SK-N-SH (cell line): ENCODE data around the gene SEMA3F. TPM values are rescaled to one million over a fixed set of nuclear protein-coding genes. Genes with fewer than 3 reads are reported as not detected.
A peak's percentile ranks its signal among the peaks of the same experiment; 100 is the strongest.

Experiments
- CTCF ChIA-PET: fragments of 300-600, 350-600 bp; formaldehyde crosslinking; extraction: SDS; loops from one replicate; lab custom pipeline; 2021; lab: Yijun Ruan, JAX
- POLR2A ChIA-PET: fragments of 350-600 bp; sonication (Branson Sonifier 250); formaldehyde crosslinking; extraction: SDS; loops from one replicate; lab custom pipeline; 2020; ENCODE audit warnings: antibody characterized with exemption, inconsistent platforms; lab: Yijun Ruan, JAX
- DNase-seq: peaks from one replicate; pipeline ENCODE4 v3.0.0; 2012
- H2AFZ ChIP-seq: fragments of 200-600 bp; sonication (generic); 2 replicates; pipeline ENCODE4 v1.8.1; 2016; ENCODE audit warnings: antibody characterized with exemption, mild to moderate bottlenecking, low read depth
- H3F3A ChIP-seq: fragments of 200-600 bp; sonication (generic); replicated peaks from 2 replicates; pipeline ENCODE3; 2016; ENCODE audit warnings: antibody characterized with exemption, mild to moderate bottlenecking; ENCODE audit not compliant: insufficient read depth
- H3K27ac ChIP-seq, 2 experiments: fragments of 200-500 bp in 1 of 2; fragments of 200-600 bp in 1 of 2; sonication (Bioruptor generic) in 1 of 2; sonication (generic), shearing (Covaris generic) in 1 of 2; 2 replicates each; pipeline versions ENCODE4 v1.5.1 to v1.6.1; 2014 to 2016; ENCODE audit warnings: low read depth in 2 of 2, inconsistent platforms in 1 of 2, low read length in 1 of 2, mild to moderate bottlenecking in 1 of 2, mixed read lengths in 1 of 2
- H3K27me3 ChIP-seq: fragments of 200-600 bp; sonication (generic), shearing (Covaris generic); 2 replicates; pipeline ENCODE4 v1.6.1; 2016; ENCODE audit warnings: mixed run types; ENCODE audit not compliant: insufficient read depth
- H3K36me3 ChIP-seq, 2 experiments: fragments of 200-500 bp in 1 of 2; fragments of 200-600 bp in 1 of 2; sonication (Bioruptor generic) in 1 of 2; sonication (generic) in 1 of 2; replicated peaks in 1 of 2; 2 replicates each; pipeline versions ENCODE3 to v1.5.1; 2014 to 2016; ENCODE audit warnings: low read length in 1 of 2, mild to moderate bottlenecking in 1 of 2; ENCODE audit not compliant: insufficient read depth in 2 of 2, control insufficient read depth in 1 of 2
- H3K4me1 ChIP-seq, 2 experiments: fragments of 200-500 bp in 1 of 2; fragments of 200-600 bp in 1 of 2; sonication (Bioruptor generic) in 1 of 2; sonication (generic), shearing (Covaris generic) in 1 of 2; 2 replicates each; pipeline versions ENCODE4 v1.5.1 to v1.6.1; 2014 to 2016; ENCODE audit warnings: low read depth in 1 of 2, low read length in 1 of 2, mixed run types in 1 of 2; ENCODE audit not compliant: insufficient read depth in 2 of 2, control insufficient read depth in 1 of 2
- H3K4me2 ChIP-seq: fragments of 200-600 bp; sonication (generic), shearing (Covaris generic); 2 replicates; pipeline ENCODE4 v1.6.1; 2017; ENCODE audit warnings: mixed run types
- H3K4me3 ChIP-seq, 2 experiments: fragments of 200-500 bp in 1 of 2; fragments of 200-600 bp in 1 of 2; sonication (Bioruptor generic) in 1 of 2; sonication (generic), shearing (Covaris generic) in 1 of 2; 2 replicates each; pipeline versions ENCODE4 v1.5.1 to v1.8.1; 2014 to 2016; ENCODE audit warnings: low read depth in 2 of 2, inconsistent platforms in 1 of 2, low read length in 1 of 2, mild to moderate bottlenecking in 1 of 2, mixed read lengths in 1 of 2, moderate library complexity in 1 of 2
- H3K79me2 ChIP-seq: fragments of 200-600 bp; sonication (generic); 2 replicates; pipeline ENCODE4 v1.8.1; 2017; ENCODE audit warnings: mild to moderate bottlenecking; ENCODE audit not compliant: insufficient read depth
- H3K9ac ChIP-seq: fragments of 200-600 bp; sonication (generic); 2 replicates; pipeline ENCODE4 v1.6.1; 2017; ENCODE audit warnings: mixed run types
- H3K9me2 ChIP-seq: fragments of 200-600 bp; sonication (generic); 2 replicates; pipeline ENCODE4 v1.6.1; 2017; ENCODE audit warnings: mixed run types
- H3K9me3 ChIP-seq: fragments of 200-600 bp; sonication (generic); 2 replicates; pipeline ENCODE4 v1.6.1; 2017; ENCODE audit warnings: mixed run types, mild to moderate bottlenecking, moderate library complexity
- H4K20me1 ChIP-seq: fragments of 200-600 bp; sonication (generic); 2 replicates; pipeline ENCODE4 v1.6.1; 2017; ENCODE audit warnings: mild to moderate bottlenecking, mixed run types; ENCODE audit not compliant: insufficient read depth
- CHD2 ChIP-seq: fragments of 150-350 bp; IDR thresholded peaks from 2 replicates; pipeline ENCODE4 v1.6.1; 2018; ENCODE audit warnings: low read length; ENCODE audit not compliant: partially characterized antibody
- ELF1 ChIP-seq: IDR thresholded peaks from 2 replicates; pipeline ENCODE4 v1.4.0; 2012
- EZH2phosphoT487 ChIP-seq: fragments of 200-600 bp; sonication (generic); IDR thresholded peaks from 2 replicates; pipeline ENCODE4 v1.6.1; 2017; ENCODE audit warnings: low read depth, mixed run types, mild to moderate bottlenecking, antibody characterized with exemption, moderate library complexity, borderline replicate concordance
- FOSL2 ChIP-seq: IDR thresholded peaks from 2 replicates; pipeline ENCODE4 v1.4.0; 2012; ENCODE audit warnings: low read depth, mild to moderate bottlenecking, moderate library complexity, borderline replicate concordance
- GABPA ChIP-seq: IDR thresholded peaks from 2 replicates; pipeline ENCODE4 v1.4.0; 2012; ENCODE audit warnings: low read depth, mild to moderate bottlenecking
- GATA2 ChIP-seq: sonication (generic); formaldehyde crosslinking; IDR thresholded peaks from 2 replicates; pipeline ENCODE4 v1.5.0; 2020; ENCODE audit warnings: mild to moderate bottlenecking, missing genetic modification reagents
- IRF3 ChIP-seq: fragments of 150-350 bp; IDR thresholded peaks from 2 replicates; pipeline ENCODE4 v1.6.1; 2016; ENCODE audit warnings: mild to moderate bottlenecking, low read depth, low read length
- JUND ChIP-seq: IDR thresholded peaks from 2 replicates; pipeline ENCODE4 v1.4.0; 2012
- MAX ChIP-seq: IDR thresholded peaks from 2 replicates; pipeline ENCODE4 v1.4.0; 2012; ENCODE audit warnings: low read depth
- NFIC ChIP-seq: IDR thresholded peaks from 2 replicates; pipeline ENCODE4 v1.4.0; 2012; ENCODE audit warnings: borderline replicate concordance
- PBX3 ChIP-seq: IDR thresholded peaks from 2 replicates; pipeline ENCODE4; 2012
- POLR2AphosphoS5 ChIP-seq: IDR thresholded peaks from 2 replicates; pipeline ENCODE4 v1.6.1; 2012; ENCODE audit warnings: low read depth, low read length
- RCOR1 ChIP-seq: fragments of 150-350 bp; IDR thresholded peaks from 2 replicates; pipeline ENCODE4 v1.6.1; 2017; ENCODE audit warnings: antibody characterized with exemption, low read length
- REST ChIP-seq: IDR thresholded peaks from 2 replicates; pipeline ENCODE4 v1.6.1; 2012; ENCODE audit warnings: mild to moderate bottlenecking, low read depth, low read length, moderate library complexity
- RFX5 ChIP-seq: IDR thresholded peaks from 2 replicates; pipeline ENCODE4 v1.6.1; 2012; ENCODE audit warnings: mild to moderate bottlenecking, improper control_type of control experiment, low read length
- RXRA ChIP-seq: IDR thresholded peaks from 2 replicates; pipeline ENCODE4 v1.4.0; 2012; ENCODE audit warnings: low read depth, mild to moderate bottlenecking, borderline replicate concordance
- TAF1 ChIP-seq: IDR thresholded peaks from 2 replicates; pipeline ENCODE4 v1.6.1; 2012; ENCODE audit warnings: low read depth, mild to moderate bottlenecking, low read length, moderate library complexity, borderline replicate concordance
- USF1 ChIP-seq: IDR thresholded peaks from 2 replicates; pipeline ENCODE4 v1.4.0; 2012; ENCODE audit warnings: low read depth, borderline replicate concordance
- WGBS: methylation state at CpG from one replicate; pipeline ENCODE4 v1.1.6; 2017; ENCODE audit warnings: low lambda C conversion rate; 5-methylcytosine and 5-hydroxymethylcytosine counted together
- polyA plus RNA-seq, 3 experiments: library from polyadenylated mRNA; depleted of rRNA; stranded (reverse); fragments of >200 nt; gene quantifications; 2 replicates each; pipeline ENCODE4 v1.2.3, GENCODE V29; 2012

Gene SEMA3F
- polyA plus RNA-seq, 1 of the 3 experiments (the other 2 are of a cell fraction) = 30.4 TPM

- TF ChIP-seq REST = no peak
- TF ChIP-seq CHD2 = no peak
- no peak for TF ChIP-seq ELF1
- no peak for TF ChIP-seq USF1
- TF ChIP-seq, all 33 proteins: peak for 0
Measured at GRCh38 chr3:50233176-50233575, 78.1 kb downstream of the SEMA3F start (continued).

- Histone ChIP-seq H3K9ac (peak within 1 kb of the TSS; percentile 95), H3K27ac (peak within 1 kb of the TSS; percentile 60 to 90), H3K9me2 (no peaks in the 10 kb centered on the region), H2AFZ (peak within 1 kb of the TSS; percentile 86; the same call in 1 of the 2 replicates), H3K27me3 (no peaks in the 10 kb centered on the region), H3K4me1 (peaks cover 8 to 18% of the 10 kb centered on the region in 2 experiments; a peak in 2 of 4 replicates), H4K20me1 (peaks cover 31% of the 10 kb centered on the region), H3K36me3 (peaks cover 0 to 11% of the 10 kb centered on the region in 2 experiments), H3K4me3 (peak within 1 kb of the TSS; percentile 82 to 98), H3K79me2 (peaks cover 49% of the 10 kb centered on the region), H3K4me2 (peak within 1 kb of the TSS; percentile 96), H3F3A (peaks cover 6% of the 10 kb centered on the region), H3K9me3 (no peaks in the 10 kb centered on the region)
- CTCF ChIA-PET = interaction anchor here (1.0 to 61.6 kb wide), 5 partner anchors 4 to 50 kb away, joined by 3 to 1375 read pairs (median 433); partner anchors contain the start of genes GNAI2 and GNAT1
- POLR2A ChIA-PET = interaction anchor here (0.5 to 1.6 kb wide), 6 partner anchors 9 to 296 kb away, joined by 3 to 10 read pairs (median 4); partner anchors contain the start of gene RBM6
- 3% methylated on average over 29 of the region's 75 CpGs for WGBS
- DNase-seq = peak; percentile 98
- TF ChIP-seq RFX5 = peak; percentile 73
- TF ChIP-seq MAX = no peak; the same call in 1 of the 2 replicates
- no peak for TF ChIP-seq IRF3
- TF ChIP-seq TAF1 = peak; percentile 99
- no peak for TF ChIP-seq RCOR1
- no peak for TF ChIP-seq FOSL2
- TF ChIP-seq PBX3 = no peak; the same call in none of the 2 replicates
- TF ChIP-seq EZH2phosphoT487 = no peak
- TF ChIP-seq REST = peak; percentile 68
- peak; percentile 90 for TF ChIP-seq POLR2AphosphoS5
- peak; percentile 45 for TF ChIP-seq CHD2
- peak; percentile 59; the same call in 1 of the 2 replicates for TF ChIP-seq GABPA
- no peak for TF ChIP-seq JUND
- no peak for TF ChIP-seq RXRA
- TF ChIP-seq NFIC = no peak
- no peak for TF ChIP-seq GATA2 (CRISPR knock-in tag)
Measured at GRCh38 chr3:50235716-50236483, 80.8 kb downstream of the SEMA3F start, which contains the start of gene GNAI2. TSS of gene GNAI2 (plus strand) at chr3:50236204. CDS start at chr3:50236336, 132 bp downstream.
